Epithelial cell of esophagus (primary cell): Measurements from ENCODE around the gene CPNE5.
"Not testable (repeated sequence)": the region's sequence is repeated elsewhere in the genome, so short reads cannot be mapped to it uniquely, and the experiment has no call there.

Experiments
- DNase-seq: peaks from one replicate; pipeline ENCODE4 v3.0.0; 2010; ENCODE audit warnings: low read depth
- H3K4me3 ChIP-seq: 2 replicates; pipeline ENCODE4 v1.5.1; 2011; ENCODE audit warnings: mild to moderate bottlenecking, low read length, control low read depth
- TF ChIP-seq, protein P1 (sequence below): IDR thresholded peaks from 2 replicates; pipeline ENCODE4 v1.5.1; 2011; ENCODE audit warnings: low read depth, mild to moderate bottlenecking, low read length, control low read depth, inconsistent platforms; ENCODE audit not compliant: insufficient read depth; ENCODE audit errors: missing control alignments

CPNE5 gene

GRCh38 chr6:36714511-36714910, 124.7 kb downstream of the CPNE5 start:
- DNase-seq = no peak
- TF ChIP-seq, protein P1, sequence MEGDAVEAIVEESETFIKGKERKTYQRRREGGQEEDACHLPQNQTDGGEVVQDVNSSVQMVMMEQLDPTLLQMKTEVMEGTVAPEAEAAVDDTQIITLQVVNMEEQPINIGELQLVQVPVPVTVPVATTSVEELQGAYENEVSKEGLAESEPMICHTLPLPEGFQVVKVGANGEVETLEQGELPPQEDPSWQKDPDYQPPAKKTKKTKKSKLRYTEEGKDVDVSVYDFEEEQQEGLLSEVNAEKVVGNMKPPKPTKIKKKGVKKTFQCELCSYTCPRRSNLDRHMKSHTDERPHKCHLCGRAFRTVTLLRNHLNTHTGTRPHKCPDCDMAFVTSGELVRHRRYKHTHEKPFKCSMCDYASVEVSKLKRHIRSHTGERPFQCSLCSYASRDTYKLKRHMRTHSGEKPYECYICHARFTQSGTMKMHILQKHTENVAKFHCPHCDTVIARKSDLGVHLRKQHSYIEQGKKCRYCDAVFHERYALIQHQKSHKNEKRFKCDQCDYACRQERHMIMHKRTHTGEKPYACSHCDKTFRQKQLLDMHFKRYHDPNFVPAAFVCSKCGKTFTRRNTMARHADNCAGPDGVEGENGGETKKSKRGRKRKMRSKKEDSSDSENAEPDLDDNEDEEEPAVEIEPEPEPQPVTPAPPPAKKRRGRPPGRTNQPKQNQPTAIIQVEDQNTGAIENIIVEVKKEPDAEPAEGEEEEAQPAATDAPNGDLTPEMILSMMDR = no peak
- H3K4me3 ChIP-seq = no peak overlapping the region

DNA sequence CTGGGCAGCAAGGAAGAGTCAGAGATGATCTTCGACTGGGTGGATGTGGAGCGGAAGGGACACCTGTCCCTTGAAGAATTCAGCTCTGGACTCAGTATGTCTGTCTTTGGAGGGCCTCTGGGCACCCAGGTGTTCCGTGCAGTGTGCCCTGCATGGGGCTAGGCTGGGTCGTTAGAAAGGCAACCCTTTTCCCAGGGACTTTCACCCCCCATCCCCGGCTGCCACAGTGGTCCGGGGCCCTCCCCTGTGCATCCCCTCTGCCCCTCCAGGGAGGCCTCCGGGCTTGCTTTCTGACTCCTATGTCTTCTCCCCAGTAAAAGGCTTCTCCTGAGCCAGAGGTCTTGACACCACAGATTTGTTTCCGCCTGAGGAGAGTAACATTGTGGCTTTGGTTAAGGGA, 125.4 kb downstream of the CPNE5 start:
- DNase-seq = no peak
- TF ChIP-seq, protein P1 = no peak
- H3K4me3 ChIP-seq = no peak overlapping the region

DNA sequence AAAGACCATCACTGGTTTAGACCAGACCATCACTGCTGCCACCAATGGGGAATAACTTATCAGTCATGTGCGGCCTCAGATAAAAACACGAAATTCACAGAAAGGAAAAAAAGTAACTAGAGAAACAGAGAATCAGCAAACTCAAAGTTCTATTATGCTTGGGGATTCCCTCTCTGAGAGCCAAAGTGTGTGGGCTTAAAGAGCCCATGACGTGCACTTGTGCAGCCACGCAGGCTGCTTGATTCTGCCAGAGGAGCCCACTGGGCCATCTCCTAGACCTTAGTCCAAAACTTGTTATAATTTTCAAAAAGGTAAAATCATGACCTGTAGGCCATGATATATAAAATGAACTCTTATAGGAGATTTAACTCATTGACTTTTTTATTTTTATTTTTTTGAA, 126.4 kb downstream of the CPNE5 start:
- no peak for DNase-seq
- TF ChIP-seq, protein P1 = no peak
- no peak overlapping the region for H3K4me3 ChIP-seq

DNA sequence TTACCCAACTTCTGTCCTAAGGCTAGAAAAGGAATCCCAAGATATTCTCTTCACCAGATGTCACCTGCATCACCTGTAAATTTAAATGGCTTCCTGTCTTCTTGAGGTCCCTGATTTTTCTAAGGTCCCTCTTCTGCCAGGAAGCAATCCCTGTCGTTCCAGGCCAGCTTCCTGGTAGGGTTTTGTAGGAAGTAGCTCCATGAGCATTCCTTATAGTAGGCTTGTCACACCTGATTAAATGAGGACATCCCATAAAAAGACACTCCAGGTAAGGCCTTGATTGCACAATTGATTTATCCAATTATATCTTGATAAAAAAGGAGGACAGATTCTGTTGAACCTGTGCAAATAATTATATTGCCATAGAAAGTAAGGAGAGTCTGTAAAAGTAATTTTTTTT, 132.9 kb downstream of the CPNE5 start:
- no peak for DNase-seq
- H3K4me3 ChIP-seq = no peak overlapping the region
- TF ChIP-seq, protein P1 = no peak

DNA sequence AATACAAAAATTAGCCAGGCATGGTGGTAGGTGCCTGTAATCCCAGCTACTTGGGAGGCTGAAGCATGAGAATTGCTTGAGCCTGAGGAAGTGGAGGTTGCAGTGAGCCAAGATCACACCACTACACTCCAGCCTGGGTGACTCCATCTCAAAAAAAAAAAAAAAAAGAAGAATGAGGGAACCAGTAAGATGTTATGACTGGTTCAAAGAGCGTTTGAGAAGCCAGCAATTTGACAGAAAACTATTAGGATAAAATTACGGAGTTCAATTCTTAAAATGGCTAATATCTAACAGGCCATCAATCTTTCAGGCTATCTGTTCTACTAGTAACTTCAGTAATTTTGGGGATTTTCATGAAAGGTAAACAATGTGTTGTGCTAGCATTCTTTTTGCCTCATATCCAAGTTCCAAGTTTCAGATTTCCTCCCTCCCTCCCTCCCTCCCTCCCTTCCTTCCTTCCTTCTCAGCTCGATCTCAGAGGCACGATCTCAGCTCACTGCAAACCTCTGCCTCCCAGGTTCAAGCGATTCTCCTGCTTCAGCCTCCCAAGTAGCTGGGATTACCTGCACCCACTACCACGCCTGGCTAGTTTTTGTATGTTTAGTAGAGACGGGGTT, 134.2 kb downstream of the CPNE5 start:
- H3K4me3 ChIP-seq, DNase-seq: not testable (repeated sequence)

- TF ChIP-seq, protein P1 = no peak
- no peak for DNase-seq
These were observed 135.3 kb downstream of the CPNE5 start for GRCh38 chr6:36703982-36704381.

DNA sequence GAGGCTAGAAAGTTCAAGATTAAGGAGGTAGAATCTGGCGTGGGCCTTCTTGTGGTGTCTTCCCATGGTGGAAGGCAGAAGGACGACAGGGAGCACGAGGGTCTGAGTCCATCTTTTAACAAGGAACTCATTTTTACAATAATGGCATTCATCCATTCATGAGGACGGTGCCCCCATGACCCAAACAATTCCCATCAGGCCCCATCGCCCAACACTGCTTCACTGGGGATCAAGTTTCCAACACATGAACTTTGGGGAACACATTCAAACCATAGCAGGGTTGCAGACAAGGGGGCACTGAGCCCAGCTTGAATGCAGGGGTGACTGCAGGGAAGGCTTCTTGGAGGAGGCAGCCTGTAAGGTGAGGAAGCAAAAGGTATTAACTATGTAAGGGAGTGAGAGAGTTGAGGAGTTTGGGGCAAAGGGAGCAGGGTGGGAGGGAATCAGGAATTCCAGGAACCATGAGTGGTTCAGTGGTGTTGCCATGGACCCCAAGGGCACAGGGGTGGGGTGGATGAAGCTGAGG, 136.1 kb downstream of the CPNE5 start:
- H3K4me3 ChIP-seq = no peak overlapping the region
- DNase-seq = no peak
- TF ChIP-seq, protein P1 = no peak

More at GRCh38 chr6:36703982-36704381, 135.3 kb downstream of the CPNE5 start:
- no peak overlapping the region for H3K4me3 ChIP-seq
